T-helper 1 cell (primary cell): Measurements from ENCODE around the gene FRMD6.

ENCODE experiments used
- DNase-seq, 5 donors: peaks; one replicate each; pipeline ENCODE4 v3.0.0-alpha.2; 2012 to 2020

The FRMD6 gene

DNA sequence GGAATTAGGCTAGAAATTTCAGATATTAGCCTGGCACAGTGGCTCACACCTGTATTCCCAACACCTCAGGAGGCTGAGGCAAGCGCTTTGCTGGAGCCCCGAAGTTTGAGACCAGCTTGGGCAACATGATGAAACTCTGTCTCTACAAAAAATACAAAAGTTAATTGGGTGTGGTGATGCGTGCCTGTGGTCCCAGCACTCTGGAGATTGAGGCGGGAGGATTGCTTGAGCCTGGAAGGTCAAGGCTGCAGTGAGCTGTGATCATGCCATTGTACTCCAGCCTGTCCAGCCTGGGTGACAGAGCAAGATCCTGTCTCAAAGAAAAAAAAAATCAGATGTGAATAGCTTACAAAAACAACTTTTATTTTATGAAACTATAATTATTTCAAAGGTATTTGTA, 15.1 kb downstream of the FRMD6 start:
- DNase-seq, result no peak

DNA sequence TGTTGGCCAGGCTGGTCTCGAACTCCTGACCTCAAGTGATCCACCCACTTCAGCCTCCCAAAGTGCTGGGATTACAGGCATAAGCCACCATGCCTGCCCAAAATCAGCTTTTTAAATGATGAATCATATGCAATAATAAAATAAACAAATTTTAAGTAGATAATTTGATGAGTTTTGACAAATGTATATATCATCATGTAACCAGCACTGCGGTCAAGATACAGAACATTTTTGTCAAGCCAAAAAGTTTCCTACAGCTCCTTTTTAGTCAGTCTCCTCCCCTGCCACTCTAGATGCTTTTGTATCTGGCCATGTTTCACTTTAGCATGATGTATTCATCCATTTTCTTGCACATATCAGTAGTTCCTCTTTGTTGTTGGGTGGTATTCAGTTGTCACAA, 17.2 kb downstream of the FRMD6 start:
- DNase-seq, result no peak

DNA sequence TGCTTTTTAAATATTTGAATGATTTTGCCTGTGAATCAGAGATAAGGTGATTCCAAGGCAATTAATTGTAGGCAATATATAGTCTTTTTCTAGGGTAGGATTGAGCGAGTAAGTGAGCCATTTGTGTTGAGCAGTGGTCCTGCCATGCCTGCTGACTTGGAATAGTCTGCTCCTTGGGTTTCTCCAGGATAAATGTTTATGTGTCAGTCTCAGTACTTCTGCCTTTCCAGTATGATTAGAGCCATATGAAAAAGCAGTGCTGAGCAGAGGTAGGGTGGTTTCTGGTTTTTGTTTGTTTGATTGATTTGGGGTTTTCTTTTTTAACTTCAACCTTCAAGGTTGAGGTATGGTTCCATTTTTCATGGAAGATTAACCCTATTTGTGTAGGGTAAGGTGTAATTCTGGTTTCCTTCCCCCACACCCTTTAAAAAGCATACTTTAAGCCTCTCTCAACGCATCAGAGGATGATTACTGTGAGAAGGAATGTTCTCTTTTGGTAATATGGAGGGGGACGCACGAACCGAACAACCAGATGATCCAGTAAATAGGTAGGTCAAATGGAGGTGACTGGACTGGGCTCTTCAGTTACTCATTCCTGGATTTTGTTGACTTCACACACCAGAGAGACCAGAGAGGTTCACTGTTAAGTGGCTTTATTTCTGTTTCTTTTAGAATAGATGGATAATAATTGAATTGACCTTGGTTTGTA, 22.7 kb downstream of the FRMD6 start:
- DNase-seq, result no peak

DNA sequence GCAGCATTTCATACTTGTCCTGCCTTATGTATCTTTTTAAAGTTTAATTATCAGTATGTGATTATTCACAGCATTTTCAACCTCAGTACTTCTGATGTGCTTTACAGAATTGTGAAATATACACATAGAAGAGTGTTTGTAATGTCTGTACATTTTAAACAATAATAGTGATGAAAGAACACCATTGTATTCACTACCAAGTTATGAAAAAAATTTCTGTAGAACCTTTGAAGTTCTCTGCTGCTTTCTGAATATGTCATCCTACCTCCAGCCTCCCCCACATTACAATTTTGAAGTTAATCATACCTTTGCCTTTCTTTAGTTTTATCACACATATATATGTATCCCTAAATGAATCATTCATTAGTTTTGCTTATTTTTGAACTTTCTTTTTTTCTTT, 24.8 kb downstream of the FRMD6 start:
- no peak for DNase-seq

DNA sequence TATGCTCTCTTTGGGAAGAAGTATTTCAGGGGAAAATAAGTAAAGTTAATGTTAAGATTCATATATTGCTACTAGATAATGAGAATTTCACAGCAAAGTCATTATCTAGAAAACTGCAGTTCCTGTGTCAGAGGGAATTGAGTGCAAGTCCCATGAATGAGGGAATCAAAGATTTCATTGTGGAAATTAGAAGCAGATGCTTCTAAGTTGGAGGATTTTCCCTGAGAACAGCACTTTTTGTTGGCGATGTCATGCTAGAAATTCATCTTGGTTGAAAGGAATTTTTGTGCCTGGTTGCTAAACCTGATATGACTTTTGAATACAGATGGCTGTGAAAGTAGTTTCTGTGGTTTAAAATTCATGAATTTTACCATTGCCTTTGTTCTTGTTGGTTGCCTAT, 25.6 kb downstream of the FRMD6 start:
- DNase-seq, result no peak

DNA sequence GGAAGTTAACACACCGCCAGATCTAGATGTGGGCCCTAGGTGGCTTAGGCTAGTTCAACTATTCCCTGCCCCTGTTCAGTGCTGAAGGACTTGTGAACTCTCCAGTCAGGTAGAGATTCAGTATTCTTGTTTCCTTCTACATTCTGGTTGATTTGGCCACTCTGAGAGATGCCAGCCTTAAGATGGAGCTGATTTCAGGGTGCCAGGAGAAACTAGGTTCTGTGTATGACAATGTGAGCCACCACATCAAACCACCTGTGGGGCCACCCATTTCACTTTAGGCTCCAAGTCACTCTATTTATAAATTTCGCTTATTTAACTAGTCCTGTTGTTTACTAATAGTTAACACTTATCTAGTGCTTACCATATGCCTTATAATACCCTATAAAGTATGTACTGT, 26.0 kb downstream of the FRMD6 start:
- no peak for DNase-seq

DNA sequence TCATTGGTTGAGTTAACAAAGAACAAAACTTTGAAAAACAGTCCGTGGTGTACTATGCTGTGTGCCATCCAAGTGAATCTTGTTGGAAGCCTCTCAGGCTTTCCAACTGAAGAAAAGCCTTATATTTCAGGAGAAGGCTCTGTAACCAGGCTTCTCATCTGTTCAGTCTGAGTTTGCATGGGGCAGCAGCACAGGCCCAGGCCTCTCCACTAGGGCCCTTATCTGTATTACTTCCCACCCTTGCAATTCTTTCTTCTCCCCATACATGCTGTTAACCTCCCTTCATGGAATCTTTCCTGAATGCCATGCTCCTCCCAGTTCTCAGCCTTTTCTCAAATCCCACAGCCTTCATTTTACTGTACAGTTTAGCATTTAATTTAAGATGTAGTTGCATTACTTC, 28.3 kb downstream of the FRMD6 start:
- no peak for DNase-seq

DNA sequence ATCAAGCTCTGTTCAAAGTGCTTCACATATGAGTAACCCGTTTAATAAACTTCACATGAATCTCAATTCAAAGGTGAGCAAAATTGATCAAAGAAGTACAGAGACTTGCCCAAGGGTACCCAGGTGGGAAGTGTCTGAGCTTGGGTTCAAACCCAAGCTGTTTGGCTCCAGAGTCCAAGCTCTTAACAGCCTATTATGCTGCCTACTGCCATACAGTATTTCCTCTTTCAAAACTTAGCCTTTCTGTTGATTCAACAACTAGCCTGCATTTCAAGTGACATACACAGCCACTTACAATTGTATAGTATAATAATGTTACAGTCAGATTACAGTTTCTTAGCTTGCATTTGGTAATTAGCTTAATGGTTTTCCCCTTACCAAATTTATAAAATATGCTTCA, 29.7 kb downstream of the FRMD6 start:
- DNase-seq, result no peak

DNA sequence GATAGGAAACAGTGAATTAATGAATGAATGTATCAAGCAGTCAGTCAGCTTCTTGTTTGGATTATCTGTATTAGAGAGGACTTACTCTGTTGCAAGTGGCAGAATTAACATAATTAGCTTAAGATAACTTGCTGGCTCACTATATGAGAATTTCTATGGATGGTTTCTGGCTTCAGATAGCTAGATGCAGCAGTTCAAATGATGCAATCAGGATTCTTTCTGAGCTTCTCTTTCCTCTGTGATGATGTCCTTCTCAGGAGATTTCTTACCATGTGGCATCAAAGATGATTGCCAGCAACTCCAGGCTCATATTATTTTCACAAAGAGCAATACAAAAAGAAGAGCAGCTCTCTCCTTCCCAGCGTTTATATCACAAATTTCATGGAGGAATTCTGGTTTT, 30.7 kb downstream of the FRMD6 start:
- DNase-seq, result no peak

DNA sequence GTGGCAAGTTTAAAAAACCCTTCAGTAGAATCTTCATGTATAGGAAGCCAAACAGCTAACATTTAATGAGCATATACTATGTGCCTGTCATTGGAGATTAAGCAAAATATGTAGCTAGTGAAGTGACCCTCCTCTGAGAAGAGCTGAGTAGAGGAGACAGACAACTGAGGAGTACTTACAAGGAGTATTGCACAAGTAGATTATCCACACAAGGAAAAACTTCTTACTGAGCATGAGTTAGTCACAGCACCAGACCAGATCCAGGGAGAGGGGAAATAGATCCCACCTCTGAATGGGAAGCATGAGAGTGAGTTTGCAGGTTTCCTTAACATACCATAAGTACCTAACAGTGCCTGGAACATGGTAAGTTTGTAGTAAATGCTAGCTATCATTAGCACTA, 33.0 kb downstream of the FRMD6 start:
- DNase-seq, result no peak

DNA sequence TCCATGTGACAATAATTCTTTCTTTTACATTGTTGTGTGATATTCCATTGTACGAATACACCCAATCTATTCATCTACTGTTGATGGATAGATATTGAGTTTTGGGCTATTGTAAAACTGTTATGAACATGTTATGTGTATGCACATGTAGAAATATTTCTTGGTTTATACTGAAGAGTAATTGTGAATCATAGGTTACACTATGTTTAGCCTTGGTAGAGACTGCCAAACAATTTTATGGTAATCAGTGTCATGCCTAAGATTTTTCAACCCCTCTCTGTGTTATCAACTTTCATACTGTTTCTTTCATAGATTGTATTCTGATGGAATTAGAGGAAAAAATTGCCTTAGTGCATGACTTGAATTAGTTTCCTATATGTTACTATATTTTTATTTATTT, 39.5 kb downstream of the FRMD6 start:
- DNase-seq, result no peak

DNA sequence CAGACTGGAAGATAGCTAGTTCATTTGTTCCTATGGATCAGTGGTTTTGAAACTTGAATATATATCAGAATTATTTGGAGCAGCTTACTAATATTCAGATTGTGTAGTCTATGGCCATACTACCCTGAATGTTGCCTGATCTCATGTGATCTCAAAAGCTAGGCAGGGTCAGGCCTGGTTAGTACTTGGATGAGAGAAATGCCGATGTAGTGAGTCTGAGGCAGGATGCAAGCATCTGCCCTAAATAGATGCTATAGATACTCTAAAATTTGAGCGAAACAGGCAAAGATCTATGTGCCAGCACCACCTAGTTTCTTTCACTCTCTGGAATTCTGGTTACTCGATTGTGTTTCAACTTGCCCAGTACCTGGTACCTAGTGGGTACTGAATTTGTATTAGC, 40.9 kb downstream of the FRMD6 start:
- DNase-seq, result no peak

DNA sequence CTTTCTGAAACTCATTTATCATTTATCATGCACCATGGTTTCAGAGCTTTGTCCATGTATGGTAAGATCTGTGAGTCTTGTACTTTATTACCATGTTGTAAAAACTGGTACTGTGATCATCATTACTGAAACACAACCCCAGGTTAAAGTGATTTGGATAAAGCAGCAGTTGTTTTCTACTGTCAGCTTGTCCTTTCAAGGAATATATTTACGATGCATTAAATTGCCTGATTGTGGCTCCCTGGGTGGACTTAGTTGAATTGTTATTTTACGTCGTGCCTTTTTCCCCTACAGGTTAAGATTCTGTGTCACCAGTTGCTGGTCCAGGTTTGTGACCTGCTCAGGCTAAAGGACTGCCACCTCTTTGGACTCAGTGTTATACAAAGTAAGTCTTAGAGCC, 46.1 kb downstream of the FRMD6 start:
- DNase-seq, result no peak

DNA sequence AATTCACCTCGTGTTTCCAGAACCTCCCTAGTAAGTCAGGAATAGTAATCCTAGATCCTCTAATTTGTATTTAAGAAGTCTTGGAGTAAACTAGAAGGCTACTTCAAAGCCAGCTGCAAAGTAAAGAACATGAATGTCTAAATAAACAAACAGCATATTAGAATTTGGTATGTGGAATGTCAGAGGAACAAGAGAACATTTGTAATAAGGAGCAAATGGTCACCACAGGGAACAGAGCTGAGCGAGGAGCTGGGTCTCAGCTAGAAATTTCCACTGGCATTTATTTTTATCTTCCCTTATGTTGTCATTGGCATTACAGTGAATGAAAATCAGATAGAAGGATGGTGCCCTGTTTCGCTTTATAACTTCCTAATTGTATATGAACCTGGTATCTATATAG, 50.2 kb downstream of the FRMD6 start:
- DNase-seq, result no peak

DNA sequence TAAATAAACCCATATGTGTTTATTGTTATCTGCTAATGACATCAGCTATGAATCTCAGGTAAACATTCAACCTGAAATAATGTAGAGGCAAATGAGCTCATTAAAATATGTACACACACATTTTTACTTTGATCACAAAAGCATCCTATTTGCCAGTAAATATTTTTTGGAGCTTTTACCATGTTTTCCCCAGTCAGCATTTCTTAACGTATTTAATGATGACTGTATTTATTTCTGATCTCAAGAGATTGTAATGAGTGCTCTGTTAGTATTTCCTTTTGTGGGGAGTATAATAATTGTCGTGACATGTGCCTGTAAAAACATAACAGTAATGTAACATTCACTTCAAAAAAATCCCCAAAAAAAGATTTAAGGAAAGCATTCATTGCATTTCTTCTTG, 52.1 kb downstream of the FRMD6 start:
- DNase-seq, result no peak

DNA sequence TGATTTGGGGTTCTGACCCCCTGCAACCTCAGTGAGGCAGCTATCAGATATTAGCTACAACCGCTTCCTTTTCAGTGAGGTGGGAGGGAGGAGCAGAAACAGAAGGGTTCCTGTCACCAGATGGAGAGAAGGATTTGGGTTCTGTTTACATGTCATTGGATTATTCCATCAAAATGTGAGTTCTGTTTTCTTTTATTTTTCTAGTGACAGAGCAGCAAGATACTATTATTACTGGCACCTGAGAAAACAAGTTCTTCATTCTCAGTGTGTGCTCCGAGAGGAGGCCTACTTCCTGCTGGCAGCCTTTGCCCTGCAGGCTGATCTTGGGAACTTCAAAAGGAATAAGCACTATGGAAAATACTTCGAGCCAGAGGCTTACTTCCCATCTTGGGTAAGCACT, 52.8 kb downstream of the FRMD6 start:
- no peak for DNase-seq

DNA sequence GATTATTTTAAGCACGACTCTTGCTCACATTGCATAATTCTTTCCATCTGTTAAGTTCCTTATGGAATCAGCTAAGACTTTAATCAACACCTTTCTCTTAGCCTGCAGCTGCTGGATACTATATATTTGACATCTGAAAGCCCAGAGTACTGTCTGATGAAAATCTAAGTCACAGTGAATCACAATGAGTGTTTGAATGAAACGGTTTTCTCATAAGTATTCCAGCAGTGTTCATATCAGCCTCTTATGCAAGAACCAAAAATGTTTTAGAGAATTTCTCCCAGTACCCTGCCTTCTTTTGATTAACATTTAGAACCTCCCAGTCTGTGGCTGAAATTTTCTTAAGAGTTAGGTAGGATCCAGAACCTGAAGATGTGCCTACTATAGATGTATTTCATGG, 55.6 kb downstream of the FRMD6 start:
- DNase-seq, result no peak

DNA sequence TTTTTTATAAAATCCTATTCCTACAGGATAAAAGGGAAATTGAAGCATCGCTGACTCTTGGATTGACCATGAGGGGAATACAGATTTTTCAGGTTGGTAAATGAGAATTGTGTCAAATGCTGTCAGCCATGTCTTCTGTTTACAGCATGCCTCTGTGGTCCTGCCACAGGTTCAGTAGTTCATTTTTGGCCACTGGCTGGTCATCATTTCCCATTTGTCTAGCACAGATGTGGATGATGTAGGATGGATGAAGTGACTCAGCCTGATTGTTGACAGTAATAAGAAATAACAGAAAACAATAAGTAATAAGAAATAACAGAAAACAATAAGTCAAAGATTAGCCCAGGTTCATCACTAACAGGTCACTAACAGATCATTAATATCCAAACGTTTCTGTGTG, 59.8 kb downstream of the FRMD6 start:
- no peak for DNase-seq

DNA sequence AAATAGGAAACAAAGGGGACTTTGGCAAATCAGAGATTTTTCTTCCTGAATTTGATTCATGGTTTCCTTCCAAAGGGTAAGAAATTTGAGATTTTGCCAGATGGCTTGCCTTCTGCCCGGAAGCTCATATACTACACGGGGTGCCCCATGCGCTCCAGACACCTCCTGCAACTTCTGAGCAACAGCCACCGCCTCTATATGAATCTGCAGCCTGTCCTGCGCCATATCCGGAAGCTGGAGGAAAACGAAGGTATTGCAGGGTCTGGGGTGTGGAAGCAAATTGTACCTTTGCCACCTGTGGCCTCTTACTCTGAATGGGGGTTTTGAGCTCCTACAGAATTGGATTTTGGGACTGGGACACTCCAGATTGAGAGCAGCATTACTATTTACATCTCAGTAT, 63.5 kb downstream of the FRMD6 start:
- DNase-seq, result no peak

DNA sequence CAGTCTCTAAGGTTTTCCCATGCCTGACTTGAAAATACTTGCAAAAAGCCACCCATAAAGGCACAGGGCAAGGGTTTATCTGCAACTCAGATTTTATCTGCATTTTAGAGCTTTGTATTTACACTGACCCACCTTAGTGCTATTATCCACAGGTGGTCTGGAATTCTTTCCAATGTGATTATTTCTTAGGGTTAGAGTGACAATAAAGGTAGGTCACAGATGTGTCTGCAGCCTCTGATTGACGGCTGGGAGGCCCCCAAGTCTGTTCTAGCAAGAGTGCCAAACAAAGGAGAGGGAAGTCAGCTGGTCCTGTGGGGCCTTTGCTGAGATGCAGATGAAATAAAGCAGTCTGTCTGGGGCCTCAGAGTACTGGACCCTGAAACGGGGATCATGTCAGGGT, 64.0 kb downstream of the FRMD6 start:
- DNase-seq, result no peak

DNA sequence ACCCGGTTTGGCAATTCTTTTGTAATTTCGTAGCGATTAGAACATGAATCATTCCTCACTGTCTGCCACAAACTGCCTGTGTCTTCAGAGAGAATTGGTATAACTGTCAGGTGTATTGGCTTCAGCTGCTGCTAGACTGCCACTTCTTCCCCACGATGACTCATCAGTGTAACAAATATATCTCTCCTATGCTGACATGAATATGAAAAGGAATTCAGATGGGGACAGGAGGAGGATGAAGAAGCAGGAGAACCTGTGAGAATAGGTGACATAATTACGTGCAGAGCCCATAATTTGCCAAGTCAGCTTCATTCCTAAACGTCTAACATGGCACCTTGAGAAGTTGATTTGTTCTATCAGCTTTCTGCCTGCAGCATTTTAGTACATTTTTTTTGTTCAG, 64.9 kb downstream of the FRMD6 start:
- no peak for DNase-seq

DNA sequence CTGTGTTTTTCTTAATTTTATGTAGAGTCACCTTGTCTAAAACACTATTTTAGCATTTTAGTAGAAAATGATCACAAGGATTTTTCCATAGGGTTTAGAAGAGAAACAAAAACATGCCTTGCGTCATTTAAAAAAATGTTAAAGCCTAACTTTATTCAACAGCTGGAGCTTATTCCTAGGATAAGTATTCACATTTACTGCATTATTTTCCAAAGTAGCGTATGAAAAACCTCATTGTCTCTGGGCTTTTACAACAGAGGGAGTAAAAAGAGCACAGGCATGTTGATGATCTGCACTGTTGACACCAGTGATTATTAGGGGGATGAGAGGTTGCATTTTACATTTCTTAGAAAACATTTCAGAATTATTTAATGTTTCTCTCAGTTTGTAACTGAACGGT, 66.1 kb downstream of the FRMD6 start:
- DNase-seq, result no peak

DNA sequence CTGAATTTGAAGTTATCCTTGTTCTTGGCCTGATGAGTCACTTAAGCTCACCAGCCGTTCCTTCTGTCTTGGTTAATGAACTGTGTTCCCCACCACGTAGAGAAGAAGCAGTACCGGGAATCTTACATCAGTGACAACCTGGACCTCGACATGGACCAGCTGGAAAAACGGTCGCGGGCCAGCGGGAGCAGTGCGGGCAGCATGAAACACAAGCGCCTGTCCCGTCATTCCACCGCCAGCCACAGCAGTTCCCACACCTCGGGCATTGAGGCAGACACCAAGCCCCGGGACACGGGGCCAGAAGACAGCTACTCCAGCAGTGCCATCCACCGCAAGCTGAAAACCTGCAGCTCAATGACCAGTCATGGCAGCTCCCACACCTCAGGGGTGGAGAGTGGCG, 68.2 kb downstream of the FRMD6 start:
- no peak for DNase-seq

DNA sequence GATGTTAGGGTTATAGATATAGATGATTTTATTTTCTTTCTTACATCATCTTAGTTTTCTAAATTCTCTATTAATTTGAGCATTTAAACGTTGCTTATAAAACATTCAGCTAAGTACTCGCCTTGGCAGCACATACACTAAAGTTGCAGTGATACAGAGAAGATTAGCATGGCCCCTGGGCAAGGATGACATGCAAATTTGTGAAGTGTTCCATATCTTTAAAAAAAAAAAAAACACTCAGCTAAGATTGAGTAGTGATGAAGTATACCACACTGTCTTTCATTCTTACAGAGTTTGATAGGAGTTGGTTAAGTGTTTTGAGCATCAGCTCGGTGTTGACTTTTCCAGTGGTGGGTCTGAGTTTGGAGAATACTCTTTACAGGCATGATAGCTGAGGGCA, 72.3 kb downstream of the FRMD6 start:
- DNase-seq, result no peak

DNA sequence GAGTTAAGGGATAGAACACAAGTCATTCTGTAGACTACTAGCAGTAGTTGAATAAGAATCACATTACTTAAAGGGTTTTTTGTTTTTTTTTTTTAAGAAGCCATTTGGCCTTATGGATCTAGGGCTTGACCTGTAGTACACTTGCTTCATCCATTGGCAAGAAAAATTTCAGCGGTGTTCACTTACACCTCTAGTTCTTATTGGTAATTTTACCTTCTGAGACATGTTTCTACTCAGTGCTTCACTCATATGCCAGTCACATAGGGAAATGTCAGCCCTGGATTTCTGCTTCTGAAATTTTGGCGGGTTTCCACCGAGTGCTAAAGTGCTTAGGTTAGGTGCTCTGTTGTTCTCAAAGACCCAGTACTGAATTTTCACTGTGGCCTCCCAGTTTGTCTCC, 72.9 kb downstream of the FRMD6 start:
- no peak for DNase-seq

DNA sequence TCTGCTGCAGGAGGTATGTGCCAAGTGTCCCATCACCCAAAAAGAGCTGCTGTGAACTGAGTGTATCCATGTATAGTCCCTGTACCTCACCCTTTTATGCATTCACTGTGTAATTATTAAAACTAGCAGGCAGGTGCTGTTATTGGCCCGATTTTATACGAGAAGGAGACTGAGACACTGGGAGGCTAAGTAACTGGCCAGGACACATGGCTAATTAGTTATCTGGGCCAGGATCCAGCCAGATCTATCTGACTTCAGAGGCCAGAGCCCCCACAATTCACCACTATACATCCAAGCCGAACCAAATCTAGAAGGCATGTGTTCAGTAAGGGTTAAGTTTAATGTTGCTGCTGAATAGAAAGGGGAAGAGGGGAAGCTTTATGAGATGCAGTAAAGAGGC, 73.4 kb downstream of the FRMD6 start:
- no peak for DNase-seq
